HG02642 (cell line): ENCODE data around the gene PITHD1.
A peak's percentile ranks its signal among the peaks of the same experiment; 100 is the strongest.
"Not testable (repeated sequence)": the region's sequence is repeated elsewhere in the genome, so short reads cannot be mapped to it uniquely, and the experiment has no call there.

ENCODE experiments used
- ATAC-seq: cut with Tn5 transposase; IDR thresholded peaks from one replicate; pipeline ENCODE4 v1.9.1; 2021; ENCODE audit warnings: mild to moderate bottlenecking; ENCODE audit not compliant: unreplicated experiment, poor library complexity

Gene PITHD1

DNA sequence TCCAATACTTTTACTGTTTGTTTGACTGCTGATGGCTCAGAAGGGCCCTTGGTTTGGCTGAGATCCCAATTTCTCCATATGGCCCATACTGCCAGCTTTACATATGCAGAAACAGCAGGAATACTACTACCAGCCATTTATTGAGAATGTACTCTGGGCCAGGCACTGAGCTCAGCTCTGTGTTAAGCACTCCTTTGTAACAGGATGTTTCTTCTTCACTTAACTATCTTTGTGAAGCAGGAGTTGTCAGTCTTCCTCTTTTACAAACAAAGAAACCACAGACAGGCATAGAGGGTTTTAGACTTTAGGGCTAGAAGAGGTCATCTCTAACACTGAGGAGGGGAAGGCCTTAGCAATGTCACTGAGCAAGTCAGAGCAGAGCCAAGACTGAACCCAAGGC is 38.7 kb downstream of the PITHD1 start:
- no peak for ATAC-seq

DNA sequence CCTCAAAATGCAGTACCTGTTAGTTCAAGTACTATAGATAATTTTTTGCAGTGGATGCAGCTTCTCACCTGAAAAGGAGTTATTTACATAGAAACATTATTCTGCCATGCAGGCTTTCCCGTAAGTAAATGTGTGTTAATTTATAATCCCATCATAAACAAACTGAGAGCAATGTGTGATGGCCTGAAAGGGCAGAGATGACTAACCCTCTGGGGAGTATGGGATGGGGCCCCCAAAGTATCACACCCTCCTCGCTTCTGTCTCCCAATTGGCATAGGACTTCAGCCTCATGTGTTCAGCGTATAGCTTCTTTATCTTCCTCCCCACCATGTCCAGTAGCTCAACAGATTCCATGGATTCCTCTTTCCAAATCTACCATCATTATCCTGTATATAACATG is 39.4 kb downstream of the PITHD1 start:
- no peak for ATAC-seq

GRCh38 chr1:23823767-23824166 is 45.5 kb downstream of the PITHD1 start:
- no peak for ATAC-seq

- no peak for ATAC-seq
These were observed 46.5 kb downstream of the PITHD1 start for GRCh38 chr1:23824711-23825075.

DNA sequence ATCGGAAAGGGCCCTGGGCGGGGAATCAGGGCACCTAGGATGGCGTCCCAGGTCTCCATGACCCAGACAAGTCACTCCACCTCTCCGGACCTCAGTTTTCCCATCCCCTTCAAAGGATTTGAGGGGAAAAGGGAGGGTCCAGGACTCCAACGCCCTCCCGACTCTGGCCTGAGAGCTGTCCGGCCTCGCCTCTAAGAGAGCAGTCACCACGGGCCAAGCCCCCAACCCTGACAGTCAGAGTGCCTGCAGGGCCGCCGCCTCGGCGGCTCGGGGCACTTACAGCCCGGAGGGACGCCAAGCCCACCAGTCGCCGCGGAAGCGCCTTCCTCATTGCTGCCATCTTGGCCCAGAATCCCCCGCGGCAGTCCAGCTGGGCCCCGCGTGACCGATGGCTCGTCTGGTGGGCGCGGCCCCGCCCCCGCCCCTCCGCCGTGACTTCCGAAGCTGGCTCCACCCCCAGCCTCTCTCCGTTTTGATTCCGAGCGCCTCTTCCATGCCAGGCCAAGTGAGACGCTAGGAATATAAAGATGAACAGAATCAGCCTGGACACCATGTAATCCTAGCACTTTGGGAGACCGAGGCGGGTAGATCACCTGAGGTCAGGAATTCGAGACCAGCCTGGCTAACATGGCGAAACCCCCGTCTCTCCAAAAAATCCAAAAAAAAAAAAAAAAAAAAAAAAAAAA is 47.0 kb downstream of the PITHD1 start, which contains the start of gene HMGCL:
TSS of gene HMGCL (minus strand) at position 354 of the 686 bp plus-strand sequence. CDS start at position 340, 14 bp downstream.
- ATAC-seq = peak; percentile 82

GRCh38 chr1:23825762-23826522 is 47.7 kb downstream of the PITHD1 start:
- ATAC-seq = peak; percentile 53

DNA sequence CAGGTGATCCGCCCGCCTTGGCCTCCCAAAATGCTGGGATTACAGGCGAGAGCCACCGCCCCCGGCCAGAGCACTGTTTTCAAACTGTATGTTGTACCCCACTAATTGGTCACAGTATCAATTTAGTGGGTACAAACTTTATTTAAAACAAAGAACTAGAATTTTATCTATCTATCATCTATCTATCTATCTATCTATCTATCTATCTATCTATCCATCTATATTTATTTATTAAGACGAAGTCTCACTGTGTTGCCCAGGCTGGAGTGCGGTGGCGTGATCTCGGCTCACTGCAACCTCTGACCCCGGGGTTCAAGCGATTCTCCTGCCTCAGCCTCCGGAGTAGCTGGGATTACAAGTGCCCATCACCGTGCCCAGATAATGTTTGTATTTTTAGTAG is 48.4 kb downstream of the PITHD1 start:
- not testable (repeated sequence) for ATAC-seq

GRCh38 chr1:23827717-23828116 is 49.5 kb downstream of the PITHD1 start:
- ATAC-seq = no peak

DNA sequence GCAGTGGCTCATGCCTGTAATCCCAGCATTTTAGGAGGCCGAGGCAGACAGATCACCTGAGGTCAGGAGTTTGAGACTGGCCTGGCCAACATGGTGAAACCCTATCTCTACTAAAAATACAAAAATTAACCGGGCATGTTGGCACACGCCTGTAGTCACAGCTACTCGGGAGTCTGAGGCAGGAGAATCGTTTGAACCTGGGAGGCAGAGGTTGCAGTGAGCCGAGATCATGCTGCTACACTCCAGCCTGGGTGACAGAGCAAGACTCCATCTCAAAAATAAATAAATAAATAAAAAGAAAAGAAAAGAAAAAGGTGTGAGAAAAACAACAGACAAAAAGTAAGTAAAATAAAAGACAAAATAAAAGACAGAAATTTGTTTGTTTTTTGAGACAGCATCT is 55.9 kb downstream of the PITHD1 start:
- ATAC-seq = not testable (repeated sequence)

- no peak for ATAC-seq
These were observed 57.8 kb downstream of the PITHD1 start for GRCh38 chr1:23836037-23836436.
